Measurements from ENCODE around the gene ANGPTL8. TPM values are rescaled to one million over a fixed set of nuclear protein-coding genes. Genes with fewer than 3 reads are reported as not detected.
A peak's percentile ranks its signal among the peaks of the same experiment; 100 is the strongest.

The ANGPTL8 gene
- total RNA-seq, 1 experiment from 2014 or later: not detected

DNA sequence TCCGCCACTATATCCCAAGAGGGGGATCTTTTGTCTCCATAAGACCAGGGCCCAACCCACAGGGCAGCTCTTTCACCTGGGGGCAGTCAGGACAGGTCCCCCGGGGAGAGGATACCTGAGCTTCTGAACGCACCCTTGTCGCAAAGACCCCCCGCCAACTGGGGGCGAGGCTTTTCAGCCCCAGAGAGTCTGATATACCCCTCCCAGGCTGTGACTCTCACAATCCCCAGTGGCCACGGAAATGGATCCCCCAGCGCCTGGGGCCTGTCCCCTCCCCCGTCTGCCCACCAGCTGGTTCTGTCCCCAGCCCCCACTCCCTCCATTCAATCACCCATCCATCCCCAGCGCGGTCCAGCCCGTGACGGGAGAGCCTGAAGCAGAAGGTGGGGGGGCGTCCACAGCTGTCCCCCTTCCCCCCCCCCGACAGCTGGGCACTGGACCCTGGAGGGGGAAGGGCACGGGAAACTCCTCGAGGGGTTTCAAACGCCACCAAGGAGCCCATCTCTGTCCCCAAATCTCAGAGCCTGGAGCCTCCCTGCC is 22.1 kb downstream of the ANGPTL8 start:
- no peaks in the 10 kb centered on the region for H3K36me3 ChIP-seq (ENCODE audit: low read depth)
- DNase-seq: no peak
- ChIA-PET POLR2A (ENCODE audit: unreplicated experiment) (no interaction called here), CTCF (interaction anchor here (0.7 kb wide), 1 partner anchor 306 kb away, joined by 3 read pairs; no protein-coding TSS in a partner anchor)
- no peak overlapping the region for H3K27ac ChIP-seq
- peaks cover 27% of the 10 kb centered on the region for H3F3A ChIP-seq (ENCODE audit: insufficient read depth, low read depth)
- H3K4me1 ChIP-seq (replicated peaks; ENCODE audit: insufficient read depth): peaks cover 24% of the 10 kb centered on the region
- peaks cover 4% of the 10 kb centered on the region; the same call in 1 of the 2 replicates for H4K20me1 ChIP-seq (ENCODE audit: insufficient read depth)
- H3K79me2 ChIP-seq (ENCODE audit: low read depth): no peaks in the 10 kb centered on the region
- no peak for TF ChIP-seq EZH2 (IDR thresholded peaks at IDR 0.05; ENCODE audit: low read depth)
- TF ChIP-seq, protein P1, sequence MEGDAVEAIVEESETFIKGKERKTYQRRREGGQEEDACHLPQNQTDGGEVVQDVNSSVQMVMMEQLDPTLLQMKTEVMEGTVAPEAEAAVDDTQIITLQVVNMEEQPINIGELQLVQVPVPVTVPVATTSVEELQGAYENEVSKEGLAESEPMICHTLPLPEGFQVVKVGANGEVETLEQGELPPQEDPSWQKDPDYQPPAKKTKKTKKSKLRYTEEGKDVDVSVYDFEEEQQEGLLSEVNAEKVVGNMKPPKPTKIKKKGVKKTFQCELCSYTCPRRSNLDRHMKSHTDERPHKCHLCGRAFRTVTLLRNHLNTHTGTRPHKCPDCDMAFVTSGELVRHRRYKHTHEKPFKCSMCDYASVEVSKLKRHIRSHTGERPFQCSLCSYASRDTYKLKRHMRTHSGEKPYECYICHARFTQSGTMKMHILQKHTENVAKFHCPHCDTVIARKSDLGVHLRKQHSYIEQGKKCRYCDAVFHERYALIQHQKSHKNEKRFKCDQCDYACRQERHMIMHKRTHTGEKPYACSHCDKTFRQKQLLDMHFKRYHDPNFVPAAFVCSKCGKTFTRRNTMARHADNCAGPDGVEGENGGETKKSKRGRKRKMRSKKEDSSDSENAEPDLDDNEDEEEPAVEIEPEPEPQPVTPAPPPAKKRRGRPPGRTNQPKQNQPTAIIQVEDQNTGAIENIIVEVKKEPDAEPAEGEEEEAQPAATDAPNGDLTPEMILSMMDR (conservative IDR thresholded peaks at IDR 0.05): no peak
- H3K4me2 ChIP-seq: peak overlapping the region; percentile 90
- intact Hi-C loops (cut with micrococcal nuclease; ENCODE audit: unreplicated experiment): no loop called here
- no TSS peak for BruUV-seq (replicated peaks)
- H3K27me3 ChIP-seq (ENCODE audit: insufficient read depth, low read depth): no peaks in the 10 kb centered on the region
- peak overlapping the region; percentile 83 for H3K4me3 ChIP-seq
- no peaks in the 10 kb centered on the region for H3K9me2 ChIP-seq (ENCODE audit: insufficient read depth)
- H2AFZ ChIP-seq: peak overlapping the region; percentile 86
- no peaks in the 10 kb centered on the region for H3K9me3 ChIP-seq (ENCODE audit: insufficient read depth, low read depth)

GRCh38 chr19:11261971-11262839 is 22.8 kb downstream of the ANGPTL8 start, which contains the start of gene DOCK6:
Gene DOCK6 (minus strand): TSS chr19:11262524. CDS start chr19:11262440, 84 bp downstream.
- H3K27ac ChIP-seq: no peak within 1 kb of the TSS
- CTCF ChIA-PET: no interaction called here
- peak within 1 kb of the TSS; percentile 90 for H3K4me2 ChIP-seq
- intact Hi-C loops (cut with micrococcal nuclease; ENCODE audit: unreplicated experiment): no loop called here
- H3F3A ChIP-seq (ENCODE audit: insufficient read depth, low read depth): peaks cover 28% of the 10 kb centered on the region
- TF ChIP-seq, protein P1 (conservative IDR thresholded peaks at IDR 0.05): peak; percentile 63
- no peak for TF ChIP-seq EZH2 (IDR thresholded peaks at IDR 0.05; ENCODE audit: low read depth)
- H3K79me2 ChIP-seq (ENCODE audit: low read depth): no peaks in the 10 kb centered on the region
- no TSS peak for BruUV-seq (replicated peaks)
- no peaks in the 10 kb centered on the region for H3K36me3 ChIP-seq (ENCODE audit: low read depth)
- H3K4me1 ChIP-seq (replicated peaks; ENCODE audit: insufficient read depth): peaks cover 24% of the 10 kb centered on the region
- DNase-seq: peak in 1 of 2 experiments; percentile 24
- no peaks in the 10 kb centered on the region for H3K9me3 ChIP-seq (ENCODE audit: insufficient read depth, low read depth)
- H3K27me3 ChIP-seq (ENCODE audit: insufficient read depth, low read depth): no peaks in the 10 kb centered on the region
- peak within 1 kb of the TSS; percentile 86 for H2AFZ ChIP-seq
- H4K20me1 ChIP-seq (ENCODE audit: insufficient read depth): peaks cover 4% of the 10 kb centered on the region; the same call in 1 of the 2 replicates
- POLR2A ChIA-PET (ENCODE audit: unreplicated experiment): no interaction called here
- H3K4me3 ChIP-seq: peak within 1 kb of the TSS; percentile 83
- H3K9me2 ChIP-seq (ENCODE audit: insufficient read depth): no peaks in the 10 kb centered on the region

GRCh38 chr19:11263726-11264125 is 24.3 kb downstream of the ANGPTL8 start:
- BruUV-seq (replicated peaks): no TSS peak
- Histone ChIP-seq H3K4me1 (replicated peaks; ENCODE audit: insufficient read depth) (peaks cover 24% of the 10 kb centered on the region), H3K4me2 (no peak overlapping the region), H3K27ac (no peak overlapping the region), H4K20me1 (ENCODE audit: insufficient read depth) (no peaks in the 10 kb centered on the region), H3K27me3 (ENCODE audit: insufficient read depth, low read depth) (no peaks in the 10 kb centered on the region), H3K79me2 (ENCODE audit: low read depth) (no peaks in the 10 kb centered on the region), H3F3A (ENCODE audit: insufficient read depth, low read depth) (peaks cover 20% of the 10 kb centered on the region), H2AFZ (no peak overlapping the region), H3K9me2 (ENCODE audit: insufficient read depth) (no peaks in the 10 kb centered on the region), H3K4me3 (no peak overlapping the region), H3K36me3 (ENCODE audit: low read depth) (no peaks in the 10 kb centered on the region), H3K9me3 (ENCODE audit: insufficient read depth, low read depth) (no peaks in the 10 kb centered on the region)
- intact Hi-C loops (cut with micrococcal nuclease; ENCODE audit: unreplicated experiment): no loop called here
- DNase-seq: no peak
- CTCF ChIA-PET: no interaction called here
- POLR2A ChIA-PET (ENCODE audit: unreplicated experiment): no interaction called here
- TF ChIP-seq, protein P1 (conservative IDR thresholded peaks at IDR 0.05): no peak
- no peak for TF ChIP-seq EZH2 (IDR thresholded peaks at IDR 0.05; ENCODE audit: low read depth)

Measured in PC-9 (cell line).